ENCODE data around the gene RNF144A.

The RNF144A gene

GRCh38 chr2:7035884-7036283, 118.7 kb downstream of the RNF144A start:
- DNase-seq (ENCODE audit: insufficient read length, low spot score) (no peak), FAIRE-seq (no peak)

- FAIRE-seq, result peak; percentile 70
Measured at GRCh38 chr2:7037340-7038333, 120.4 kb downstream of the RNF144A start.

GRCh38 chr2:7040547-7040946, 123.3 kb downstream of the RNF144A start:
- no peak for DNase-seq (ENCODE audit: insufficient read length, low spot score)
- FAIRE-seq, result no peak

More at GRCh38 chr2:7037340-7038333, 120.4 kb downstream of the RNF144A start:
- peak; percentile 54 for DNase-seq (ENCODE audit: insufficient read length, low spot score)

GRCh38 chr2:7041421-7041820, 124.2 kb downstream of the RNF144A start:
- no peak for DNase-seq (ENCODE audit: insufficient read length, low spot score)
- no peak for FAIRE-seq

GRCh38 chr2:7043690-7044089, 126.5 kb downstream of the RNF144A start:
- no peak for DNase-seq (ENCODE audit: insufficient read length, low spot score)
- no peak for FAIRE-seq

- peak; percentile 94 for FAIRE-seq
- peak; percentile 55 for DNase-seq (ENCODE audit: insufficient read length, low spot score)
Measured at GRCh38 chr2:7044253-7045250, 127.3 kb downstream of the RNF144A start.

- DNase-seq (ENCODE audit: insufficient read length, low spot score) (no peak), FAIRE-seq (no peak)
Measured at GRCh38 chr2:7045601-7046590, 128.7 kb downstream of the RNF144A start.

- FAIRE-seq, result no peak
Measured at GRCh38 chr2:7047661-7048060, 130.4 kb downstream of the RNF144A start.

GRCh38 chr2:7048762-7049294, 131.6 kb downstream of the RNF144A start:
- no peak for FAIRE-seq
- no peak for DNase-seq (ENCODE audit: insufficient read length, low spot score)

More at GRCh38 chr2:7047661-7048060, 130.4 kb downstream of the RNF144A start:
- no peak for DNase-seq (ENCODE audit: insufficient read length, low spot score)

GRCh38 chr2:7052404-7052803, 135.2 kb downstream of the RNF144A start:
- FAIRE-seq (peak; percentile 88), DNase-seq (ENCODE audit: insufficient read length, low spot score) (peak; percentile 34)

- DNase-seq (ENCODE audit: insufficient read length, low spot score) (no peak), FAIRE-seq (no peak)
Measured at GRCh38 chr2:7053650-7054265, 136.5 kb downstream of the RNF144A start.

- FAIRE-seq, result peak; percentile 80
Measured at GRCh38 chr2:7057865-7058400, 140.7 kb downstream of the RNF144A start.

GRCh38 chr2:7060156-7060555, 142.9 kb downstream of the RNF144A start:
- DNase-seq (ENCODE audit: insufficient read length, low spot score), result no peak
- peak; percentile 80 for FAIRE-seq

More at GRCh38 chr2:7057865-7058400, 140.7 kb downstream of the RNF144A start:
- no peak for DNase-seq (ENCODE audit: insufficient read length, low spot score)

GRCh38 chr2:7060631-7061449, 143.6 kb downstream of the RNF144A start:
- FAIRE-seq (no peak), DNase-seq (ENCODE audit: insufficient read length, low spot score) (no peak)

GRCh38 chr2:7061450-7061789, 144.2 kb downstream of the RNF144A start:
- FAIRE-seq, result no peak

GRCh38 chr2:7061921-7062320, 144.7 kb downstream of the RNF144A start:
- no peak for FAIRE-seq
- DNase-seq (ENCODE audit: insufficient read length, low spot score), result no peak

More at GRCh38 chr2:7061450-7061789, 144.2 kb downstream of the RNF144A start:
- no peak for DNase-seq (ENCODE audit: insufficient read length, low spot score)

- no peak for FAIRE-seq
Measured at GRCh38 chr2:7063789-7064188, 146.6 kb downstream of the RNF144A start.

GRCh38 chr2:7068457-7068856, 151.2 kb downstream of the RNF144A start:
- no peak for FAIRE-seq
- DNase-seq (ENCODE audit: insufficient read length, low spot score), result no peak

More at GRCh38 chr2:7063789-7064188, 146.6 kb downstream of the RNF144A start:
- no peak for DNase-seq (ENCODE audit: insufficient read length, low spot score)
